ENCODE results near the gene SLAMF1.
"Not testable (repeated sequence)": the region's sequence is repeated elsewhere in the genome, so short reads cannot be mapped to it uniquely, and the experiment has no call there.

SLAMF1 gene

GRCh38 chr1:160560045-160560705, 86.7 kb downstream of the SLAMF1 start:
- in situ Hi-C loops (cut with MboI; ENCODE audit: low sequenced_read_pairs, unreplicated experiment): no loop called here
- DNase-seq (ENCODE audit: low spot score): no peak
- no peak for TF ChIP-seq CTCF (IDR thresholded peaks at IDR 0.05; ENCODE audit: borderline replicate concordance, control extremely low read depth, extremely low read depth, insufficient read depth, missing control alignments)

- DNase-seq (ENCODE audit: low spot score); in situ Hi-C loops (cut with MboI; ENCODE audit: low sequenced_read_pairs, unreplicated experiment): not testable (repeated sequence)
Measured at GRCh38 chr1:160559437-160559836, 87.4 kb downstream of the SLAMF1 start.

GRCh38 chr1:160558660-160559380, 88.0 kb downstream of the SLAMF1 start:
- in situ Hi-C loops (cut with MboI; ENCODE audit: low sequenced_read_pairs, unreplicated experiment): no loop called here
- no peak for DNase-seq (ENCODE audit: low spot score)
- no peak for TF ChIP-seq CTCF (IDR thresholded peaks at IDR 0.05; ENCODE audit: borderline replicate concordance, control extremely low read depth, extremely low read depth, insufficient read depth, missing control alignments)
